Hematopoietic multipotent progenitor cell treated with erythropoietin and hydrocortisone succinate and interleukin-3 and kit ligand, for 8 days (in vitro differentiated cells): ENCODE measurements around the gene FOXC1.

Experiments used
- DNase-seq: peaks from one replicate; pipeline ENCODE4 v3.0.0-alpha.2; 2015

FOXC1 gene

DNA sequence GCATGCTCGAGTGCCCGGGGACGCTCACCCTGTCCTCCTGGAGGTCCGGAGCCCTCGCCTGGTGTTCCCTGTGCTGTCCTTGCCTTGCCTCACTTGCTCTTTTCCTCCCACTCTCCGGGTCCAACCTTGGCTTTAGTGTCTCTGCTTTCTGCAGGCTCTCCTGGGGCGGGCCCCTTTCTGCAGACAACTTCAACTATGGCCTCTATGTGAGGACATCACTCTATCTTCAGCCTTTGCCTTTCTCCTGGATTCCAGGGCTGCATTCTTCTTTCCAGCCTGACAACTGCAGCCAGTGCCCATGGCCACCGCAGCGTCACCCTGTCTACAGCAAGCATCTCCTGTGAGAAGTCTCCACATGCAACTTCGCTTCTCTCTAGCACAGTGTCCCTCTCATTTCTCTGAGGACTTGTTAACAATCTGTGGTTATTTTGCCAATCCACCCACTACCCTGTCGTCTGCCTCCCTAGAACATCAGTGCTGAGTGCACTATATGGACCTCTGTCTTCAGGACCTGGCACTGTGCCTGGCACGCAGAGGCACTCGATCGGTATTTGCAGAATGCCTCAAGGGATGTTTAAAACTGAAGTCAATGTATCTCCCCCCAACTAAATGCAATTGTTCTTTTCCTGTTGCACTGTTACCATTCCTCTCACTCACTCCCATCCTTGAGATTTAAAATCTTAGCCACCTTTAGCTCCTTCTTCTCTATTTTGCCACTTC is 35.9 kb downstream of the FOXC1 start:
- DNase-seq: no peak

DNA sequence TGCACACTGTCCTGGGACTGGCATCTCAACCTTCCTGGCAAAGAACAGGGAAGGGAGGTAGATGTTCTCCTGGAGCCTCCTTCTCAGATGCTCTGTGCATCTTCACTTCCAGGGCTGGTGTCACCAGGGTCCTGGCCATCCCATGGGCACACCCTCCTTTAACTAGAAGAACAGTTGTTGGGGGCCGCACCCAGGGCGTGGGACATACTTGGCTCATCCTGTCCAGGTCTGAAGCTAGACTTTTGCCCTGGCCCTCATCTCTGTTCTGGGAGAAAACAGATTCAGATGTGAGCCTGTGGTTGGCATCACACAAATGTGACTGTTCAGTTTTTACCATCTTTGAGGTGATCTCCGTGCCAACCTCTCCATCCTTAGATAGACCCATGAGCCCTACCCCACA is 41.6 kb downstream of the FOXC1 start:
- DNase-seq: no peak

DNA sequence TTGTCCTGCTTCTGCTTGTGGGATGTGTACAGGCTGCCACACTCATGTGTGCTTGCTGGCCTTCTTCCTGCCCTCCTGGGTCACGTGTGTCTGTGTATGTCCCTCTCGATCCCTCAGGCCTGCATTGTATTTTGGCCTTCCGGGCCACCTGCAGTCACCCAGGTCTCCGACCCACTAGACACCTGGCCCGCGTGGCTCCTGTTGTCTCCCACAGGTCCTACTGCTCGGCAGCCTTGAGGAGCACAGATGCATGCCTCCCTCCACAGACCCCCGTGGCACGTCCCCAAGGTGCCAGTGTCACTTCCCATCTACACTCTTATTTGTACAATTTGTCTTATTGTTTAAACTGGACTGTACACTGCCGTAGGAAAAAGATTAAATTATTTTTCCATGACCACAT is 43.1 kb downstream of the FOXC1 start:
- no peak for DNase-seq

DNA sequence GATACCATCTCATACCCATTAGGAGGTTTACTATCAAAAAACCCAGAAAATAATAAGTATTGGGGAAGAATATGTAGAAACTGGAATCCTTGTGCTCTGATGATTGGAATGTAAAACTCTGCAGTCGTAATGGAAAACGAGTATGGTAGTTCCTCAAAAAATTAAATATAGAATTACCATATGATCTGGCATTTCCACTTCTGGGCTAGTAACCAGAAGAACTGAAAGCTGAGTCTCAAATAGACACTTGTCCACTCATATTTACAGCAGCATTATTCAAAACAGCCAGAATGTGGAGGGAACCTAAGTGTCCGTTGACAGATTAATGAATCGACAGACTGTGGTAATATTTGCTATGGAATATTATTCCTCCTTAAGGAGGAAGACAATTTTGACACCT is 44.3 kb downstream of the FOXC1 start:
- DNase-seq: no peak

DNA sequence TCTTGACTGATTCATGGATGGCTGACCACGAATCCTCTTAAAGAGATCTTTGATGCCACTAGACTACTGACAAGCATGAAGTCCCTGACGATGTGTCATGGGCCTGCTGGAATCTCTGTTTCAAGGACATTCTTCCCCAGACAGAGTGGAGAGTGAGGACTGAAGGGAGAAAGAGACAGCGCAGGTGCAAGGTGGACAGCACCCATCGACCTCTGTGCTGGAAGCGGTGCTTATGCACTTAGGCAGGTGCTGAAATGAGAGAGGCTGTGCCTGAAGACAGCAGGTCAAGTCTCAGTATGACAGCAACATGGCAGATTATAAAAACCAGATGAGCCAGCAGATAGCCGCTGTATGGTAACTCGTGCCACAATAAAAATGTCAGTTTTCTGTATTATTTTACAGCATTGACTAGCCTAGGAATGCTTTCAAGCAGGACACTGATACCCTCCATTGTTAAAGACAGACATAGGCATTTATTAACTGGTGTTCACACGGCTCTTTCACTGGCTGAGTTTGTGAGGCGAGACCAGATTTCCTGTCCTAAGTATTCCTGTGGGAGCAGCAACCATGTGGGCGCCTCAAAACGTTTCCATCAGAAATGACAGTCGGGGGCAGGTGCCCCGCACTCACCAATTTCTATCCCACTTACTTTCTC is 47.5 kb downstream of the FOXC1 start:
- DNase-seq: no peak

DNA sequence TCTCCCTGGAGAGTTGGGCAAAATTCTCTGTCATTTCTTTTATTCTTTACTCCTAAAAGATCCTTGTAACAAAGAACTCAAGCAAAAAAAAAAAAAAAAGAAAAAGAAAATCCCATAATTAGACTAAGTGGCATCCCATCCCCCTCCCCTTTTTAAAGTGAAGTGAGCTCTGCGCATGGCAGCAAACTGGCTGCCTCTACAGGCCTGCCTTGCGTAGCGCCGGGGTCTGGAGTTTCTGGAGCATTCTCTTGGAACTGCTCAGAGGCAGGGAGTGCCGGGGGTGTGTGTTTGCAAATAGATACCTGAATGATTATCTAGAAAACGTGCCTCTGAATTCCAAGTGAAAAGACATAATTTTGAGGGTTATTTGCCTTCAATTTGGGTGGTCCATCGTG is 48.1 kb downstream of the FOXC1 start:
- no peak for DNase-seq

DNA sequence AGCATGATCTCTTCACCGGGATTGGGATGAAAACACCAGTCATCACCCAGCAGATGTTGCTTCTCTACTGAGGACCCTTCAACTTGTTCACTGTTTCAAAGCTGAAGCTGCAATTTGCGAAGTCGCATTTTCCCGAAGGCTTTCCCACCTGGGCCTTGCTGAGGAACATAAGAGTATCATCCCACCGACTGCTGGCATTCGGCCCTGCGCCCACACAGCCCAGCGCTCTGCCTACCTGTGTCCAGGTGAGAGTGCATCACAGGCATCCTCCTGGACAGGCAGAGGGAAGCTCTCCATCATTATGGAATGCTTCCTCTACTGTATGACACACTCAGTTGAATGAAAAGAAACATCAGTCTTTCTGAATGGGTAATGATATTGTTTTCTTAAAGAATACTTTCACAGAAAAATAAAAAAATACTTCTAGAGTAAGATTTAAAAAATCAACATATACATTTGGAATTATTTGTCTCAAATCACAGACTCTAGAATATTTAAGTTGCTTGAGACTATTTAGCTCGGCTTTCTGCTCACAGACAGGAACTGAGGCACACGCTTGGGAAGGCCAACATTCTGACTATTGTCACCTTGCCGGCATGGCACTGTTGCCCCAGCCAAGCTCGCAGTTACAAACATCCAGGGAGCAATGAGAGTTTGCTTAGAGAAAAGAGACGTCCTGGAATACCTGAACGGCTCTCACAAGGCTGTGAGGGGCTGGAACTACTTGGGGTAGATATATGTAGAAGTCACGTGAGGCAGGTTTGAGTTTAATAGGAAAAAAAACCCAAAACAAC is 48.7 kb downstream of the FOXC1 start:
- no peak for DNase-seq

DNA sequence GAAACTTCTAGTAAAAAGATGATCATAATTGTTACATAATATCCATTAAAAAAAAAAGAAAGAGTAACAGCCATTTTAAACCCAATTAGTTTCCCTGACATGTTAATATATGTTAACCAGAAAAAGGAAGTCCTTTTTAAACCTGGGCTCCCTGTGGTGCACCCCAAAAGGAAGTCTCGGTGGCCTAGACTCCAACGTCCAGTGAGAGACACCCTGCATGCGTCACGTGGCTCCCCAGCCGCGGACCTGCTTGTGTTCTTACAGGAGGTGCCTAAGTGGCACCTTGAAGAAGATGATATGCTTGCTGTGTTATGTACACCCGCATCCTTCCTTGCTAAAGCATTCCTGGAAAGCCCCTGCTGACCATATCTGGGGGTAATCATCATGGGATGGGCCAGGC is 50.1 kb downstream of the FOXC1 start:
- DNase-seq: no peak

DNA sequence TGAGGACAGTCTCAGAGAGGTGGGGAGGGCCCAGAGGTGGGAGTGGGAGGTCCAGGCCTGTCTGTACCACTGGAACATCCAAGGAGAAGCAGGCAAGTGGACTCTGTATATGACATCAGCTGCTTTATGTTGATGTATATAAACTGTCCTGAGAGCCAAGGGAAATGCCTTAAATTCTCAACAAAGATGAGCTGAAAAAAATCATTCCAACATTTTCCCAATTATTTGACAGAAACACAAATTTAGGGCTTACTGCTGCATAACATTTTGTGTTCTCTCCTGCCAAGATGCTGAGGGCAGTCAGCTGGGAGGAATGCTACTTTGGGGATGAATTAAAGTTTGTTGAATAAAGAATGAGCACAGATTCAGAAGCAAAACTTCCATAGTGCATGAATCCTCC is 52.8 kb downstream of the FOXC1 start:
- DNase-seq: no peak
